HG02678 (cell line): Measurements from ENCODE around the gene PRSS58.

ENCODE experiments used
- ATAC-seq: cut with Tn5 transposase; IDR thresholded peaks from one replicate; pipeline ENCODE4 v1.9.1; 2021; ENCODE audit warnings: mild to moderate bottlenecking, moderate library complexity; ENCODE audit not compliant: unreplicated experiment

Gene PRSS58, protein sequence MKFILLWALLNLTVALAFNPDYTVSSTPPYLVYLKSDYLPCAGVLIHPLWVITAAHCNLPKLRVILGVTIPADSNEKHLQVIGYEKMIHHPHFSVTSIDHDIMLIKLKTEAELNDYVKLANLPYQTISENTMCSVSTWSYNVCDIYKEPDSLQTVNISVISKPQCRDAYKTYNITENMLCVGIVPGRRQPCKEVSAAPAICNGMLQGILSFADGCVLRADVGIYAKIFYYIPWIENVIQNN

DNA sequence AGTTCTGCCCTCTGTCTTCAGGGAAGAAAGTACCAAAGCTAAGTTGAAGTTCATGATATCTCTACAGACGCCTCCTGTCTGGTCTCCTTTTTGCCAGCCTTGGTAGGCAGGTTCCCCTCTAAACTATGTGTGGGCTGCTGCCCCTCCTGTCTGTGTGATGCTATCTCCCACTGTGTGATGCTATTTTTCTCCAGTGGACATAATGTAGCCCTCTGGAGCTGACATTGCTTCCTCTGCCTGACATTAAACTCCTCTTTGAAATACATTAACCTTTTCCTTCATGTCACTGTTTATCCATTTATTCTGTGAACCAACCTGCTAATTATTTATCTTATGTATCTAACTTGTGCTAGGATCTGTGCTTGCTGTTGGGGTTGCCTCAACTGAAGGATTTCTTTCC is at the start of gene PRSS58:
Gene PRSS58, minus strand, starts transcription at position 101 of the 400 bp plus-strand sequence. CDS start 351 bp downstream, outside the sequence.
- no peak for ATAC-seq

DNA sequence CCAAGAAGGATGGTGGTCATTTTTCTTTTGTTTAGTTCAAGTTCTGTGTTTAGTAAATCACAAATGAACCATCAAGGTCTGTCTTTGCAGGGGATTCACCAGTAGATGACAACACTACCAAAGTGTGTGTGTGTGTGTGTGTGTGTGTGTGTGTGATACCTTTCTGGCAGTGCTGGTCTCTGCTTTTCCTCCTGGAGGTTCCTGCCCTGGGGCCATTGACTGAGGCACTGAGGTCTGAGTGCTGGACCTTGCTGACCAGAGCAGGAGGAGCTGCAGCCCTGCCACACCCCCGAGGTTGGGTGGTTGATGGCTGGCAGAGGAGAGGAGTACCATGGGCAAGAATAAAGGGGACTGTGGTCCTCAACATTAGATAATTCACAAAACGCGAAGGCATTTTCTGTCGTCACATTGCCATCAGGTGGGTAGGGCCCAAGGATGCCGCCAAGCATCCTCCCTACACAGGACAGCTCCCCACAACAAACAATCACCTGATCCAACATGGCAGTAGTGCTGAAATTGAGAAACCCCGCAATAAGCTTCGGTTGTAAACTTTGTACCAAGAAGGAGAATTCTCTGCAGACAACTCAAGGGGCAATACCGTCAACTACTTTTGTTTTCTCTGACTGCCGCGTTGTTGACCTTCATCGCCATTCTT is 49.5 kb upstream of the PRSS58 start:
- no peak for ATAC-seq

DNA sequence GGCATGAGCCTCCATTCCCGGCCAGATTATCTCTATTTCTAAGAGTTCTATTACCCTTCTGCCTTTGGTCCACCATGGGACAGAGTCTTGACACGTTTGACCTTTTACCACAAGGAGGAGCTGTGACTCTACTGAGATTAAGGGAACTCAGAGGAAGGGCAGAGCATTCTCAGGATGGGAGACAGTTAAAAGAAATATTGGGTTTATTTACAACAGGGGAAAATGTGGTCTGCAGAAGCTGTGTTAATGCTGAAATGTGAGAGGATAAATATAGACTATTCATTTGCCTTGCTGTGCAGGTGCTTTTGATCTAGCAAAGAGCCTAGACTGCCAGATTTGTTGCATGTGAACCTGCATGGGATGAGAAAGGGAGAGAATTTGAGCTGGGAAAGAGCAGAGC is 45.8 kb upstream of the PRSS58 start:
- ATAC-seq = no peak

DNA sequence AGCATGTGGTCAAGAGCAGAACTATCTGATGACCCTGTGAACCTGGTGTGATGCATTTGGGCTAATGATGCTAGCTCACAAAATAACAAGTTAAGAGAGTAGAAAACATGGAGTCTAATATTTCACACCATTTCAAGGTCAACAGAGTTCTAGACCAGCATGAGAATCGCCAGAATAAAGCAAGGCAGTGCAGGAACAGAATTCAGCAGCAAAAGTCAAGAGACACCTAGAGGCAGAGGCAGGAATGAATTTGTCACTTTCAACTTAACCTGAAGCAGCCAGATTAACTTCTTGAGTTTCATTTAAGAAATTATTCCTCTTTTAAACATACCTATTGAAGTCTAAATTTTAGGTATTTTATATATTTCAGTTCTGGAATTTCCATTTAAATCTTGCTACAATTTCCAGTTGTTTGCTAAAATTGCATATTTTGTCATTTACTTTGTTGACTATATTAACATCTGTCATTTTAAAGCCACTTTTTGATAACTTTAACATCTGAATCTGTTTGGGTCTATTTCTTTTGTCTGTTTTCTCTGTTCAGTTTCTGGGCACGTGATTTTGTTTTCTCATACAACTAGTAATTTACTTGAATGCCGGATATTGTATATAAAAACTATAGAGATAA is 44.2 kb upstream of the PRSS58 start:
- ATAC-seq = no peak

DNA sequence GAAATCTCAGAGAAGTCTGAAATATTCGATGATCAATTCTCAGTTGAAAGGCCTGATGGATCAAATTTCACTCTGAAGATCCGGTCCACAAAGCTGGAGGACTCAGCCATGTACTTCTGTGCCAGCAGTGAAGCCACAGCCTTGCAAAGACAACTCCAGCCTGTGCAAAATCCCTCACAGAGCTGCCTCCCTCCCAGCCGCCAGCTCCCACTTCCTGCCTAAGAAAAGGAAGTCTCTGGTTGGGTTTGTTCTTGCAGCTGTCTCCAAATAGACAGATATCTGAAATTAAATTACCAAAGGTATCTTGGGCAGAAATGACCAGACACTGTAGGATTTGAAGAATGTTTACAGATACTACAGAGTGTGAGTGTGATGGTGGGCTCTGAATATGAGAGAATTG is 43.4 kb upstream of the PRSS58 start:
- ATAC-seq = no peak

DNA sequence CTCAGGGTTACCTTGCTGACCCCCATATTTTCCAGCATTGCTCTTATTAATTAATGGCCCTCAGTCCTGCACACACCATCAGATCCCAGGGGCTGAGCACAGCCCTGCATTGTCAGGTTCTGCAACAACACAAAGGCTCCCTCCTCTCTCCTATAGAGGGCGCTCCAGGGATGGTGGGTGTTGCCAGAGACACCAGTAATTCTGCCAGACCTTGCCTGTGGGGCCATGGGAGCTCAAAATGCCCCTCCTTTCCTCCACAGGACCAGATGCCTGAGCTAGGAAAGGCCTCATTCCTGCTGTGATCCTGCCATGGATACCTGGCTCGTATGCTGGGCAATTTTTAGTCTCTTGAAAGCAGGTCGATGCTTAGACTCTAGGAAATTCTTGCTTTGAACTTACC is 42.8 kb upstream of the PRSS58 start:
- ATAC-seq = no peak

DNA sequence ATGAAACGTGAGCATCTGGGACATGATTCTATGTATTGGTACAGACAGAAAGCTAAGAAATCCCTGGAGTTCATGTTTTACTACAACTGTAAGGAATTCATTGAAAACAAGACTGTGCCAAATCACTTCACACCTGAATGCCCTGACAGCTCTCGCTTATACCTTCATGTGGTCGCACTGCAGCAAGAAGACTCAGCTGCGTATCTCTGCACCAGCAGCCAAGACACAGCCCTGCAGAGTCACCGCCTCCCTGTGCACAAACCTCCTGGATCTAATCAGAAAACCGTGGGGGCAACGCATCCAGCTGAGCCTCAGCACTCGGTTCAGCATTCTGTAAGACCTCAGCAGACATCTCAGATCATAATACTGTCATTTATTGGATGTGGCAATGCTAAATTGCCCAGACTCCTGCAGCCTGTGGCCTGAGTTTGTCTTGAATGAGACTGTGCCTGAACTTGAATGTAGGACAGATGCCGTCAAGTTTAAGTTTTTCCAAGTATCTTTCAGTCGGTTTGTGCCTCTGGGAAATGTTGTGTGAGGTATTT is 41.5 kb upstream of the PRSS58 start:
- no peak for ATAC-seq

DNA sequence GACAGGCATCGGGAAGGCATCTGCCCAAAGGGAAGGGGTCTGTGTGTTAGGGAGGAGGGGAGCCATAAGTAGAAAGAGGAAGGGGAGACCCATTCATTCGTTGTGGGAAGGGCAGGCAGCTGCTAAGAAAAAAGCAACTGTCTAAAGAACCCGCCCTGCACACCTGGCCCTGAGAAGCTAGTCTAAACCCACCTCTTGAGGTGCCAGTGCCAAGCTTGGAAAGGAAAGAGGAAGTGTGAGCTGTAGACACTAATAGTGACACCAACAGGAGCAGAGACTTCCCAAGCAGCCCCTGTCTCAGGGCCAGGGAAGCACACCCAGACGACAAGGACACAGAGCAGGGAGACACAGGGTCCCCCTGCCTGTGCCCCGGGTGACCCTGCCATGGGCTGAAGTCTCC is 40.8 kb upstream of the PRSS58 start:
- ATAC-seq = no peak

DNA sequence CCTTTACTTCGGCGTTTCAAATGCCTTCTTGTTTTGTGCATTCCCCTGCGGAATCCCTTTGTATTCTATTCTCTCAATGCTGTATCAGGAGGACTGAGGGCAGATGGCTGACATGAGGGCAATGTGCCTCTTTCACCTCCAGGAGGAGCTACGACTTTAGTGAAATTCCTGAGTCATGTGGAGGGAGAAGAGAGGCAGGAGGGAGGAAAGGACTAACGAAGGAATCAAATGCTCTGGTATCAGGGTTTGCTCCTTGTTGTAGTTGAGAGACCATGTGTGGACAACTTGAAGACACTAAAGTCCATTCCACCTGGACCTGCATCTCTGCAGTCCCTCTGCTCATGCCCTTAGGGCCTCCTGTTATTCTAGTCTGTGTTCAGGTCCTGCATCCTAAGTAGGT is 40.2 kb upstream of the PRSS58 start:
- ATAC-seq = no peak

DNA sequence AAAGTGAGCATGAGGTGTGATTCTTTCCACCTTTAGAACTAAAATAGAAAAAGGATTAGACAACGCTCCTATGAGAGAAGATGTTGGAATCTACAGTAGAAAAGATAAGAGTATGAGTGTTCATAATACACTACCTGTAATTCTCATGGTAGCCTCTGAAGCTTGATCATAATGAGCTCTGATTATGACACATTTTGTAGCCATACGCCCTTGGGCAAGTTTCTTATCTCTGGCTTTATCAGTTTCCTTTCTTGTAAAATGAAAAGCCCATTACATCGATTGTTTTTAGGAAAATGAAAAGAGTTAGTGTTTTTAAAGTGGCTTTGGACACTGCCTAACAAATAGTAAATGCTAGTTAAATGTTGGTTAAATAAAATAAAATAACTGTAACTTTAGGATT is 22.4 kb upstream of the PRSS58 start:
- no peak for ATAC-seq

DNA sequence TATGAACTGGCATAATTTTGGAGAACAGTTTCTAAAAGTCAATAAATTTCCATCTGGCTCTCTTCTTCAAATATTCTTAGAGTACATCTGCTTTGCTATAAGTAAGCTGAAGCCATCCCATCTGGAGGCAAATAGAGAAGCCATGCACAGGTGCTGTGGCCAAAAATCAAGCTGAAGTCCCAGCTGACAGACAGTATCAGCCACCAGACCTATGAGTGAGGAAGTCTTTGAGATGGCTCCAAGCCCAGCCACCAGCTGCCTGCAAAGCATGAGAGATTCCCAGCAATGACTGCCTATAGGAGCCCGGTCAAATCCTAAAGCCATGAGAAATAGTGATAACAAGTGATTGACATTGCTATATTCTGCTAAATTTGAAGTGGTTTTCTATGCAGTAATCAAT is 21.7 kb upstream of the PRSS58 start:
- ATAC-seq = no peak

DNA sequence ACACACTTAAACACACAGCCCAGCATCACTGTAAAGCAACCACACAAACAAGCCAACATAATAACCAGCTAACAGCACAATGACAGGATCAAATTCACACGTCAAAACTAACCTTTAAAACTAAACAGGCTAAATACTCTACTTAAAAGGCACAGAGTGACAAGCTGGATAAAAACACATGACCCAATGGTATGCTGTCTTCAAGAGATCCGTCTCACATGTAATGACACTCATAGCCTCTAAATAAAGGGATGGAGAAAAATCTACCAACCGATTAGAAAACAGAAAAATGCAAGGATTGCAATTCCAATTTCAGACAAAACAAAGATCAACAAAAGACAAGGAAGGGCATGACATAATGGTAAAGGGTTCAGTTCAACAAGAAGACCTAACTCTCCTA is 17.2 kb upstream of the PRSS58 start:
- no peak for ATAC-seq

DNA sequence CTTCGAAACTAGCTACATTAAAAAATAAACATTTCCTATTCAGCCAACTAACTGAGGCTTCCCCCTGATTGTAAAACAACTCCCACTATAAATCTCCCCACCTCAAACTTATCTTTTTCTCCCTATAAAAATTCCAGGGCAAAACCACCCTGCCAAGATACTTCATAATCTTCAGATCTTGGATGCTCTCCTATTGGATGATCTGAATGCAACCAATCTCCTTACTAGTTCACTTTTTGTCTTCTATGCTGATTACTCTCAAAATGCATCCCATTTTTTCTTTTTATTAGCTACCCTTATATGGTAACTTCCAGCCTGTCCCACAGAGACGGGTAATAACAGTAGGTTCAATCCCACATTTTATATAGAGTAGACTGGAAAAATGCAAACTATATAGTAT is 15.0 kb upstream of the PRSS58 start:
- no peak for ATAC-seq

DNA sequence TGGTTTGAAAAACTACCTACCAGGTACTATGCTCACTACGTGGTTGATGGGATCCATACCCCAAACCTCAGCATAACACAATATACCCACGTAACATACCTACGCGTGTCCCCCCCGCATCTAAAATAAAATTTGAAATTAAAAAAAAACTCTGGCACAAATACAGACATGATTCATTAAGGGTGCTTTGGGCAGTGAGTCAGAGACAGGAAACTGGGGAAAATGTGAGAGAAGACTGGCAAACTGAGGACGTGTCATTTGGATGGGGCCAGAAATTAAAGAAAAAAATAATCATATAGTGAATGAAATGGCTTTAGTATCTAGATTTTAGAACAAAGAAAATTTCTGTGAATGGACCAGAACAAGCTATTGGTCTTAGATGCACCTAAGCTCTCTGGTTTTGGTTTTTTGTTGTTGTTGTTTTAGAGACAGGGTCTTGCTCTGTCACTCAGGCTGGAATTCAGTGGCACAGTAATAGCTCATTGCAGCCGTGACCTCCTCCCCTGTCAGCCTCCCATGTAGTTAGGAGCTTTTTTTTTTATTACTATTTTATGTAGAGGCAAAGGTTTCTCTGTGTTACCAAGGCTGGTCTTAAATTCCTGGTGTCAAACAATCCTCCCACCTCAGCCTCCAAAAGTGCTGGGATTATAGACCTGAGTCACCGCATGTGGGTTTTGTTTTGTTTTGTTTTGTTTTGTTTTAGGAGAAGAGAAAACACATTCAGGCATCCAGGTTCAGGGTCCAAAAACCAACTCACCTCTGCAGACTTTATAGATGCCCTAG is 5.9 kb upstream of the PRSS58 start:
- no peak for ATAC-seq

DNA sequence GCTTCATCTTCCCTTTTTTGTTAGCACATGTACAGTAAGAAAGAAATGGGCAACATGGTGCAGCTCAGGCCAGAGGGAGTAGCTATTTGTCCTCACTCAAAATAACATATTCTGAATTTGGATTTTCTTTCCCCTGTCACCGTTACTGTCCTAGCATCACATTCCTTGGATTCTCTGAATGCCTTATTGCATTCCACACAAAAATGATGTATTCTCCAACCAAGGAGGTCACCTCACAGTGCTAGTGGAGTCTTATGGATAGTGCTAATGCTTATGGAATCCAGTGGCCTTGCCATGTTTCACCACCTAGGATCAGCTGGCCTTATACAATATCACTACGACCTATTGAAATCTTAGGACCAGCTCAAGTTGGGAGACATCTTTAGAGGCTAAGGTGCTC is 7.2 kb downstream of the PRSS58 start:
- no peak for ATAC-seq

DNA sequence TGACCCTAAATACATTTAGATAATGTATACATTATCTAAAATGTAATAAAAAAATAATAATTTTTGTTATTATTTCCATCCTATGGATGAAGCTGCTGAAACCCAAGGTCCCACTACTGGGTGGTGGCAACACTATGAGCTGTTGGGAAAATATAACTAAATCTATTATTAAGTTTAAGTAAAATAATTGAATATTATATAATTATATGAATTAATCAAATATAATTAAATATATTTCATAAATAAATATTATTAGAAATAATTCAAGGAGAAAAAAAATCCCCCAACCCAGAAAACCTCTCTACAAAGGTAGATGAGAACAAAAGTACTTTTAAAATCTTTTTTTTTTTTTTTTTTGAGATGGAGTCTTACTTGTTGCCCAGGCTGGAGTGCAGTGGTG is 7.9 kb downstream of the PRSS58 start:
- no peak for ATAC-seq

DNA sequence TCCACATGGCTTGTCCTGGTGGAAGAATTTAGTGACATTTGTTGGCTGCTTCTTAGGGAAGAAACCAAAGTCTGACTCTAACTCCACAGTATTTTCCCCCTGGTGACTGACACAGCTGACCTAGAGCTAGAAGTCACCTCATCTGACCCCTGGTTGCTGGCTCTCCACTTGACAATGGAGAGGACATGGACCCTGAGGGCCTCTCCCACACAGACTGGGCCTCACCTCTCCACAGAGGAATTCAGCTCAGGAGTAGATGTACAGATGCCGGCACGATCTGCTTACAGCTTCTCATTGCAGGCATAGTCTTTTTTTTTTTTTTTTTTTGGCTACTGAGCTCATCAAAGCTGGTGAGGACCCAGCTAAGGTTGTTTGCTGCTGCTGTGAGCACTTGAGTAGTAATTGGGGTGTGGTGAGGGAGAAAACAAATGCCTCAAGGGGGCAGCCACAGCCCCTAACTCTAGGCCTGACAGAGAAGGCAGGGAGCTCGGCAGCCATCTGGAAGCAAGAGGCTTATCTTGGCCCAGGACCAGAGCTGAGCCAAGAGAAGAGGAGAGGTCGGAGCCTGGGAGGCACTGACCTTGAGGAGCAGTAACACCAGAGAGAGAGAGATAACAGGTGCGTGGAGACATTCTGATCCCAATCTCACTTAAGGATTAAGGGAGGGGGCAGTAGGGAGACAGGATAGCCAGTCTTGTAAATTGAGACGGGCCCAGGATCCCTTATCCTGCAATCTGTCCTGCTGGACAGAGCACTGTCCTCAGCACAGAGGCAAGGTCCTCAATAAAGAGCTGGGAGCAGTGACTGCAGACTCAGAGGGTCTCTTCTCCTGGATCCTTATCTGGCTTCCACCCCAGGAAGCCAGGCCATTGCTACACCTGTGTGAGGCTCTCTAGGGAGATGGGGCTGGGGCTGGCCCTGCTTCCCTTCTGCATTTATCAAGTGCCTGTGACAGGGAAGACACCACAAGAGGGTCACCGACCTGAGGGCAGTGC is 9.4 kb downstream of the PRSS58 start:
- ATAC-seq = no peak

DNA sequence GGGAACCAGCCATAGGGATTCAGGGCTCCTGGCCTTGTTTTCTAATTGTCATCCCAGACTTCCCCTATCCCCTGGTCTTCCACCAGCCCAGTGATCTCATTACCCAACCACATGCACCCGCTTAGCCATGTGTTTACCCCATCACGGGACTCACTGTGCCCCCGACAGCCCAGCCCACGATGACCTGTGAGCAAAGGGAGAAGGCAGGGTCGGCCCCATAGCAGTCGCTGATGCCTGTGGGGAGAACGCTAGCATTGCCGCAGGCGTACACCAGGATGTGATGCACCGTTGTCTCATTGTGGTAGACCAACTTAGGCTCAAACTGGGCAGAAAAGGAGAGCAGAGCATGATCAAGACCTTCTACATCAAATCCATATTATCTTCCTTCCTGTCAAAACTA is 14.0 kb downstream of the PRSS58 start:
- ATAC-seq = no peak

DNA sequence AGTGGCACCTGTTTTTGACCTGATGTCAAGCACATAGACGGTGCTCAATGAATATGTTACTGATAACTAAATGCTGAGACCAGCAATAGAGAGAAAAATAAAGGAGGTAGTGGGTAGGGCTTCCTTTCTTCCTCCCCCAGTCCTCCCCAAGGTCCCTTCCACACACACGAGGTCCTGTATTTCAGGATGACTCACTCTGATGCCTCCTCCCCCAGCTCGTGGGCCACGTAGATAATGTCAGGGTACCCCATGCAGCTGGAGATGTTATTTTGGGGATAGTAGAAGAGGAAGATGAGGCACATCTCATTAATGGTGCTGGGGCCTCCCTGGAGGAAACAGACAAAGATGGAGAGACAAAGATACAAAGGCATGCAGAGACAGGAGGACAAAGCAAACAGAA is 17.3 kb downstream of the PRSS58 start:
- ATAC-seq = no peak

DNA sequence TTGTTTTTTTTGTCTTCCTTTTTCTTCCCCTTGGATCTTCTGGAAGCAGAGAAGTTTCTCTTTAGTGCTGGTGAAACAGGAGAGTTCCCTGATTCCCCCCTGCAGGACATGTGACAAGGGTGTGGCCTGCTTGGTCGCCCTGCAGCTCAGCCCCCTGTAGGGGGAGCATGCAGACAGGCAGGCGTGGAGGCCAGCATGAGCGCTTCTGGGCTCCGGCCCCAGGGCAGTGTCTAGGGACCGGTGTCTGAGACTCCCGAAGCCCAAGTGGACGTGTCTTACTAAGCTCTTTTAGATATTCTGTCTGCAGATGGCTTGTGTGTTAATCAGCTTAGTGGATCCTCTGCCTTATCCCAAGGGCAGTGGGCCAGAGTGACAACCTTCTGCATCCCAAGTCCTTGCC is 26.1 kb downstream of the PRSS58 start:
- ATAC-seq = no peak
